Upper lobe of left lung (tissue), 6 donors: ENCODE measurements around the gene APPBP2. TPM values are rescaled to one million over a fixed set of nuclear protein-coding genes. Genes with fewer than 3 reads are reported as not detected.

ENCODE experiments used
- ATAC-seq, 2 donors: fragments of 200-7000 bp; cut with Tn5 transposase; one replicate each; pipeline ENCODE4 v1.9.1; 2022; ENCODE audit warnings: mild to moderate bottlenecking in 2 of 2, moderate library complexity in 2 of 2; ENCODE audit not compliant: low FRiP score in 2 of 2
- DNase-seq, 2 donors: peaks; one replicate each; pipeline ENCODE4 v3.0.0-alpha.2; 2019 to 2020
- H3K27ac ChIP-seq, 4 donors: fragments of 200-600 bp; sonication (generic); one replicate each; pipeline ENCODE4 v1.5.1; 2016 to 2019
- H3K27me3 ChIP-seq, 4 donors: fragments of 200-600 bp; sonication (generic); one replicate each; pipeline ENCODE4 v1.5.1; 2017 to 2019
- H3K36me3 ChIP-seq, 4 donors: fragments of 200-600 bp; sonication (generic); one replicate each; pipeline ENCODE4 v1.5.1; 2016 to 2019
- H3K4me1 ChIP-seq, 4 donors: fragments of 200-600 bp; sonication (generic); one replicate each; pipeline ENCODE4 v1.5.1; 2018 to 2019
- H3K4me3 ChIP-seq, 4 donors: fragments of 200-600 bp; sonication (generic); one replicate each; pipeline ENCODE4 v1.5.1; 2017 to 2019; ENCODE audit warnings: mild to moderate bottlenecking in 2 of 4, moderate library complexity in 1 of 4
- H3K9me3 ChIP-seq, 4 donors: fragments of 200-600 bp; sonication (generic); one replicate each; pipeline ENCODE4 v1.5.1; 2018 to 2019
- CTCF ChIP-seq, 6 experiments: fragments of 450-650 bp in 4 of 6; fragments of 200-600 bp in 2 of 6; sonication (generic) in 2 of 6; IDR thresholded peaks; one replicate each; pipeline ENCODE4 v1.5.1; 2016 to 2019; ENCODE audit warnings: antibody characterized with exemption in 6 of 6
- EP300 ChIP-seq, 4 donors: sonication (generic); formaldehyde crosslinking; IDR thresholded peaks; one replicate each; pipeline ENCODE4 v1.5.1; 2017; ENCODE audit warnings: antibody characterized with exemption in 4 of 4, control low read depth in 2 of 4
- POLR2A ChIP-seq, 4 donors: fragments of 450-650 bp; IDR thresholded peaks; one replicate each; pipeline ENCODE4 v1.5.1; 2016 to 2017; ENCODE audit warnings: antibody characterized with exemption in 4 of 4, mild to moderate bottlenecking in 2 of 4
- POLR2AphosphoS5 ChIP-seq, 2 donors: sonication (generic); formaldehyde crosslinking; IDR thresholded peaks; one replicate each; pipeline ENCODE4 v1.5.1; 2017; ENCODE audit warnings: antibody characterized with exemption in 2 of 2
- WGBS, 2 donors: methylation state at CpG; one replicate each; pipeline ENCODE4 v1.1.5; 2017 to 2018; 5-methylcytosine and 5-hydroxymethylcytosine counted together
- total RNA-seq, 6 donors: library from RNA; depleted of rRNA in 4 of 6; stranded (reverse); fragments of >200 nt in 4 of 6; gene quantifications; one replicate each; pipeline versions ENCODE4 v1.1.0 to v1.2.1, GENCODE V29; 2016 to 2021
- donor health status: DM: no; HTN: no; CAD: no; lungs with moderate emphysema.
- donor health status: DM: no; HTN: yes; CAD: no; lungs with severe emphysema.

Gene APPBP2
- total RNA-seq, 6 donors from 2014 or later: 17.4 to 42.9 (median 28.7) TPM

- WGBS, 2 donors: 89 to 91% methylated on average over 4 of the region's 4 CpGs
- ATAC-seq: no peak
- TF ChIP-seq EP300 (IDR thresholded peaks at IDR 0.05): no peak
- TF ChIP-seq CTCF (IDR thresholded peaks at IDR 0.05): no peak
- no peak for TF ChIP-seq POLR2A (IDR thresholded peaks at IDR 0.05)
- TF ChIP-seq POLR2AphosphoS5 (IDR thresholded peaks at IDR 0.05): no peak
Measured at GRCh38 chr17:60542071-60542470, 16.0 kb upstream of the APPBP2 start.

GRCh38 chr17:60540460-60540859, 14.4 kb upstream of the APPBP2 start:
- no peak for ATAC-seq
- TF ChIP-seq CTCF (IDR thresholded peaks at IDR 0.05) (no peak), EP300 (IDR thresholded peaks at IDR 0.05) (no peak), POLR2A (IDR thresholded peaks at IDR 0.05) (no peak), POLR2AphosphoS5 (IDR thresholded peaks at IDR 0.05) (no peak)
- Histone ChIP-seq H3K9me3 (no peaks in the 10 kb centered on the region), H3K27ac (no peak overlapping the region), H3K4me1 (no peaks in the 10 kb centered on the region), H3K36me3 (no peaks in the 10 kb centered on the region), H3K27me3 (no peaks in the 10 kb centered on the region), H3K4me3 (no peak overlapping the region)
- WGBS, 2 donors: 91 to 96% methylated on average over 1 of the region's 1 CpG
- DNase-seq: no peak

More at GRCh38 chr17:60542071-60542470, 16.0 kb upstream of the APPBP2 start:
- DNase-seq: no peak
- Histone ChIP-seq H3K27me3 (no peaks in the 10 kb centered on the region), H3K4me3 (no peak overlapping the region), H3K4me1 (no peaks in the 10 kb centered on the region), H3K9me3 (no peaks in the 10 kb centered on the region), H3K36me3 (no peaks in the 10 kb centered on the region), H3K27ac (no peak overlapping the region)

- TF ChIP-seq POLR2AphosphoS5 (IDR thresholded peaks at IDR 0.05) (no peak), POLR2A (IDR thresholded peaks at IDR 0.05) (no peak), CTCF (IDR thresholded peaks at IDR 0.05) (no peak), EP300 (IDR thresholded peaks at IDR 0.05) (no peak)
- Histone ChIP-seq H3K9me3 (no peaks in the 10 kb centered on the region), H3K4me3 (no peak overlapping the region), H3K36me3 (no peaks in the 10 kb centered on the region), H3K27ac (no peak overlapping the region), H3K4me1 (no peaks in the 10 kb centered on the region), H3K27me3 (no peaks in the 10 kb centered on the region)
- 94 to 97% methylated on average over 2 of the region's 2 CpGs for WGBS, 2 donors
- no peak for DNase-seq
- no peak for ATAC-seq
Measured at GRCh38 chr17:60539807-60540206, 13.8 kb upstream of the APPBP2 start.

GRCh38 chr17:60538726-60539125, 12.7 kb upstream of the APPBP2 start:
- no peaks in the 10 kb centered on the region for H3K4me1 ChIP-seq
- WGBS, 2 donors: 84 to 90% methylated on average over 9 of the region's 9 CpGs
- no peak overlapping the region for H3K4me3 ChIP-seq
- H3K27me3 ChIP-seq: no peaks in the 10 kb centered on the region
- no peaks in the 10 kb centered on the region for H3K36me3 ChIP-seq
- TF ChIP-seq POLR2AphosphoS5 (IDR thresholded peaks at IDR 0.05) (no peak), CTCF (IDR thresholded peaks at IDR 0.05) (no peak), EP300 (IDR thresholded peaks at IDR 0.05) (no peak), POLR2A (IDR thresholded peaks at IDR 0.05) (no peak)
- no peak for DNase-seq
- no peaks in the 10 kb centered on the region for H3K9me3 ChIP-seq
- H3K27ac ChIP-seq: no peak overlapping the region
- ATAC-seq: no peak
